H1 (cell line): ENCODE measurements around the gene LMBR1. TPM values are rescaled to one million over a fixed set of nuclear protein-coding genes. Genes with fewer than 3 reads are reported as not detected.

Experiments used
- CTCF ChIA-PET: fragments of 300-600 bp; sonication (Branson Sonifier 250); formaldehyde crosslinking; loops from one replicate; lab custom pipeline; 2021; ENCODE audit not compliant: partially characterized antibody; lab: Charles Lee
- POLR2A ChIA-PET: fragments of 300-600 bp; sonication (Branson Sonifier 250); formaldehyde crosslinking; loops from one replicate; lab custom pipeline; 2021; ENCODE audit warnings: inconsistent platforms; ENCODE audit not compliant: partially characterized antibody; lab: Charles Lee
- DNase-seq, 2 experiments: peaks; one replicate each; pipeline versions ENCODE4 v3.0.0 to v3.0.0-alpha.2; 2010 to 2022; ENCODE audit warnings: low spot score in 2 of 2, low read depth in 1 of 2, mixed read lengths in 1 of 2
- FAIRE-seq: peaks from 2 replicates; lab custom pipeline; 2011; peaks lifted over from hg19 to GRCh38; lab: Jason Lieb, UNC
- H2AFZ ChIP-seq: 2 replicates; pipeline ENCODE4 v1.8.1; 2012; ENCODE audit warnings: low read length, inconsistent platforms
- H2AK5ac ChIP-seq: 2 replicates; pipeline ENCODE4 v1.6.1; 2013; ENCODE audit warnings: low read depth, low read length
- H2BK120ac ChIP-seq: replicated peaks from 2 replicates; pipeline ENCODE3; 2013; ENCODE audit warnings: low read depth, low read length, inconsistent platforms
- H2BK12ac ChIP-seq: 2 replicates; pipeline ENCODE4 v1.6.1; 2013; ENCODE audit warnings: low read depth, low read length
- H2BK15ac ChIP-seq: 2 replicates; pipeline ENCODE4 v1.6.1; 2013; ENCODE audit warnings: low read length
- H2BK20ac ChIP-seq: 2 replicates; pipeline ENCODE4 v1.6.1; 2013; ENCODE audit warnings: low read length
- H2BK5ac ChIP-seq: 2 replicates; pipeline ENCODE4 v1.6.1; 2013; ENCODE audit warnings: low read depth, low read length
- H3K14ac ChIP-seq: 2 replicates; pipeline ENCODE4 v1.6.1; 2013; ENCODE audit warnings: inconsistent platforms; ENCODE audit not compliant: insufficient read length
- H3K18ac ChIP-seq: 2 replicates; pipeline ENCODE4 v1.6.1; 2013; ENCODE audit warnings: low read length; ENCODE audit errors: extremely low read depth
- H3K23ac ChIP-seq: 2 replicates; pipeline ENCODE4 v1.6.1; 2013; ENCODE audit warnings: inconsistent platforms; ENCODE audit not compliant: insufficient read length
- H3K23me2 ChIP-seq: 2 replicates; pipeline ENCODE4 v1.6.1; 2013; ENCODE audit warnings: low read depth, low read length
- H3K27ac ChIP-seq: 2 replicates; pipeline ENCODE4 v1.6.1; 2011; ENCODE audit warnings: low read depth, low read length, inconsistent platforms
- H3K27me3 ChIP-seq, 4 experiments: replicated peaks in 1 of 4; 1 replicate in 1 of 4; 2 replicates in 3 of 4; pipeline versions ENCODE4 v1.6.1 to v1.8.1; 2011 to 2013; ENCODE audit warnings: low read length in 3 of 4, mild to moderate bottlenecking in 3 of 4, inconsistent platforms in 2 of 4, mixed read lengths in 2 of 4, moderate library complexity in 1 of 4; ENCODE audit not compliant: control insufficient read depth in 3 of 4, insufficient read depth in 3 of 4; ENCODE audit errors: extremely low read depth in 1 of 4
- H3K36me3 ChIP-seq, 4 experiments: 2 replicates each; pipeline versions ENCODE4 v1.6.1 to v1.8.1; 2011 to 2013; ENCODE audit warnings: mild to moderate bottlenecking in 4 of 4, low read length in 3 of 4, moderate library complexity in 2 of 4, control low read depth in 1 of 4, inconsistent platforms in 1 of 4; ENCODE audit not compliant: insufficient read depth in 4 of 4, control insufficient read depth in 2 of 4
- H3K4ac ChIP-seq: replicated peaks from 2 replicates; pipeline ENCODE3; 2013; ENCODE audit warnings: low read length, low read depth, mixed read lengths, inconsistent platforms; ENCODE audit not compliant: insufficient read length
- H3K4me1 ChIP-seq, 4 experiments: replicated peaks in 1 of 4; 1 replicate in 1 of 4; 2 replicates in 3 of 4; pipeline versions ENCODE4 v1.6.1 to v1.8.1; 2011 to 2013; ENCODE audit warnings: low read length in 3 of 4, inconsistent platforms in 2 of 4, mixed read lengths in 1 of 4; ENCODE audit not compliant: insufficient read depth in 4 of 4, control insufficient read depth in 3 of 4
- H3K4me2 ChIP-seq, 2 experiments: 2 replicates each; pipeline versions ENCODE4 v1.6.1 to v1.8.1; 2011 to 2013; ENCODE audit warnings: low read depth in 2 of 2, low read length in 2 of 2, control low read depth in 1 of 2, inconsistent platforms in 1 of 2, mild to moderate bottlenecking in 1 of 2; ENCODE audit not compliant: insufficient read depth in 1 of 2
- H3K4me3 ChIP-seq, 4 experiments: fragments of 200-600, 300-600 bp in 1 of 4; sonication (generic), shearing (Covaris generic), sonication (Bioruptor Twin) in 1 of 4; 2 replicates each; pipeline versions ENCODE4 v1.5.1 to v1.8.1; 2011 to 2016; ENCODE audit warnings: low read length in 4 of 4, low read depth in 3 of 4, control low read depth in 2 of 4, inconsistent platforms in 2 of 4, mild to moderate bottlenecking in 2 of 4, mixed read lengths in 1 of 4, moderate library complexity in 1 of 4; ENCODE audit not compliant: insufficient read depth in 2 of 4; ENCODE audit errors: extremely low read depth in 1 of 4
- H3K56ac ChIP-seq: replicated peaks from 2 replicates; pipeline ENCODE3; 2013; ENCODE audit warnings: low read depth, mild to moderate bottlenecking, mixed read lengths, low read length, inconsistent platforms; ENCODE audit not compliant: insufficient read length
- H3K79me1 ChIP-seq: 2 replicates; pipeline ENCODE4 v1.6.1; 2013; ENCODE audit warnings: low read depth, low read length, control low read depth
- H3K79me2 ChIP-seq, 2 experiments: 2 replicates each; pipeline versions ENCODE4 v1.6.1 to v1.8.1; 2012 to 2013; ENCODE audit warnings: low read length in 2 of 2, mild to moderate bottlenecking in 2 of 2, inconsistent platforms in 1 of 2; ENCODE audit not compliant: insufficient read depth in 2 of 2, control insufficient read depth in 1 of 2
- H3K9ac ChIP-seq, 4 experiments: replicated peaks in 1 of 4; 1 replicate in 1 of 4; 2 replicates in 3 of 4; pipeline versions ENCODE4 v1.6.1 to v1.8.1; 2011 to 2013; ENCODE audit warnings: low read depth in 3 of 4, low read length in 3 of 4, control low read depth in 2 of 4, mild to moderate bottlenecking in 2 of 4, moderate library complexity in 2 of 4, inconsistent platforms in 1 of 4; ENCODE audit errors: extremely low read depth in 1 of 4
- H3K9me3 ChIP-seq, 2 experiments: 2 replicates each; pipeline versions ENCODE4 v1.6.1 to v1.8.1; 2012 to 2013; ENCODE audit warnings: mild to moderate bottlenecking in 2 of 2, moderate library complexity in 2 of 2, control low read depth in 1 of 2, inconsistent platforms in 1 of 2, low read depth in 1 of 2, low read length in 1 of 2, mixed read lengths in 1 of 2; ENCODE audit not compliant: insufficient read depth in 2 of 2
- H4K20me1 ChIP-seq, 2 experiments: replicated peaks in 1 of 2; 2 replicates each; pipeline versions ENCODE3 to v1.8.1; 2011 to 2013; ENCODE audit warnings: inconsistent platforms in 2 of 2, low read length in 2 of 2, mild to moderate bottlenecking in 1 of 2; ENCODE audit not compliant: insufficient read depth in 2 of 2, control insufficient read depth in 1 of 2
- H4K5ac ChIP-seq: 2 replicates; pipeline ENCODE4 v1.6.1; 2013; ENCODE audit warnings: low read length, low read depth, mixed read lengths, inconsistent platforms; ENCODE audit not compliant: insufficient read length
- H4K8ac ChIP-seq: 2 replicates; pipeline ENCODE4 v1.8.0; 2013; ENCODE audit warnings: mild to moderate bottlenecking, moderate library complexity, low read length, inconsistent platforms; ENCODE audit not compliant: insufficient read depth; ENCODE audit errors: extremely low read depth
- H4K91ac ChIP-seq: replicated peaks from 2 replicates; pipeline ENCODE3; 2013; ENCODE audit warnings: low read length, mixed read lengths, inconsistent platforms; ENCODE audit not compliant: insufficient read length
- BACH1 ChIP-seq: IDR thresholded peaks from 2 replicates; pipeline ENCODE4 v1.6.1; 2012; ENCODE audit warnings: low read length, improper control_type of control experiment
- RNF2 ChIP-seq: fragments of 200-900, 300-1000 bp; sonication (generic); IDR thresholded peaks from 2 replicates; pipeline ENCODE4 v1.7.1; 2016; ENCODE audit warnings: borderline replicate concordance, low read depth, mild to moderate bottlenecking, antibody characterized with exemption, low read length; ENCODE audit not compliant: poor library complexity, severe bottlenecking; ENCODE audit errors: missing control alignments
- SIN3A ChIP-seq, 2 experiments: IDR thresholded peaks in 1 of 2; conservative IDR thresholded peaks in 1 of 2; 2 replicates each; pipeline ENCODE4 v1.6.1; 2011 to 2012; ENCODE audit warnings: low read length in 2 of 2, improper control_type of control experiment in 1 of 2, low read depth in 1 of 2, mild to moderate bottlenecking in 1 of 2
- SIRT6 ChIP-seq: IDR thresholded peaks from one replicate; pipeline ENCODE4 v1.7.1; 2012; ENCODE audit warnings: low read length, inconsistent platforms
- WGBS, 2 experiments: shearing (Covaris generic) in 1 of 2; methylation state at CpG; one replicate each; pipeline versions ENCODE4 v1.1.6 to v1.1.7; 2013 to 2015; ENCODE audit warnings: low lambda C conversion rate in 2 of 2, mixed read lengths in 2 of 2, inconsistent platforms in 1 of 2, low coverage in 1 of 2, missing lambda C conversion rate in 1 of 2; ENCODE audit not compliant: insufficient replicate concordance in 2 of 2, insufficient coverage in 1 of 2, insufficient read length in 1 of 2; ENCODE audit errors: extremely low coverage in 1 of 2, missing lambda C conversion rate in 1 of 2; 5-methylcytosine and 5-hydroxymethylcytosine counted together
- polyA plus RNA-seq, 7 experiments: library from polyadenylated mRNA; depleted of rRNA in 3 of 7; stranded (reverse) in 5 of 7; unstranded in 2 of 7; fragments of >200 nt in 5 of 7; fragments of 200-250 nt in 2 of 7; gene quantifications; 1 replicate in 5 of 7; 2 replicates in 1 of 7; 4 replicates in 1 of 7; pipeline versions ENCODE4 v1.2.1 to v1.2.3, GENCODE V29; 2011 to 2013; ENCODE audit warnings: missing spikeins in 2 of 7, mixed read lengths in 2 of 7
- total RNA-seq: library from RNA; stranded (reverse); fragmentation: NEBNext Ultra II Directional; extraction: Animal tissue kit (Norgen Biotek cat#: 25700); gene quantifications from 2 replicates; pipeline ENCODE4 v1.2.1, GENCODE V29; 2021

LMBR1 gene
- total and polyA plus RNA-seq, 2 of the 8 experiments (the other 6 are each of a cell fraction or from before 2014, with no cell fraction given), result 15.1 to 70.4 TPM

DNA sequence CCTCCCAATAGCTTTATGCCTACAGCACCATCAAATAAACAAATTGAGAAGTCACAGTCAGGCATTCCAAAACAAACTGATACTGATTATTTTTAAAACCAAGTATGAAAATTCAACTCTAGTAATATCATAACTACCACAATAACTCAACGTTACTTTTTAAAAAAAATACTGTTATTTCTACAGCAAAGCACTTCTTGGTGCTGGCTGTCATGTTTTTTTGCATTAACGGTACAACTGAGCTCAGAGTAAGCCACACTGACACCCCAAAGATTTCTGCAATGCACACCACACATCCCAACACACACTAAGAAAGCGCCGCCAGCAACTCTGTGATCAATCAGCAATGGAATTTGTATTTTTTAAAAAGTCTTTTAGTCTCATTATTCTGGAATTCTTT lies 138.8 kb downstream of the LMBR1 start:
- Histone ChIP-seq H3K4me1 (peaks cover 3 to 10% (median 7%) of the 10 kb centered on the region in 4 experiments; a peak in 4 of 7 replicates), H3K9me3 (no peaks in the 10 kb centered on the region), H3K4ac (no peak overlapping the region), H2BK5ac (no peak overlapping the region), H3K4me3 (no peak overlapping the region), H2AFZ (no peak overlapping the region), H4K20me1 (no peaks in the 10 kb centered on the region), H3K23ac (no peak overlapping the region), H2BK20ac (no peak overlapping the region), H3K36me3 (peaks cover 0 to 2% (median 0%) of the 10 kb centered on the region in 4 experiments; a peak in 2 of 8 replicates), H3K9ac (no peak overlapping the region), H4K91ac (no peak overlapping the region), H2BK12ac (no peak overlapping the region), H3K56ac (no peak overlapping the region), H4K5ac (no peak overlapping the region), H3K27ac (no peak overlapping the region), H3K79me1 (peaks cover 7% of the 10 kb centered on the region), H3K27me3 (no peaks in the 10 kb centered on the region), H3K18ac (no peak overlapping the region), H3K14ac (no peak overlapping the region), H3K4me2 (no peak overlapping the region), H3K79me2 (no peaks in the 10 kb centered on the region), H2AK5ac (no peak overlapping the region), H2BK15ac (no peak overlapping the region), H4K8ac (no peak overlapping the region), H2BK120ac (no peak overlapping the region), H3K23me2 (no peaks in the 10 kb centered on the region)
- WGBS, 2 experiments, result 93% methylated on average over 4 of the region's 4 CpGs; no CpG with 5 or more reads in 1 of the 2 experiments
- POLR2A ChIA-PET, result no interaction called here
- DNase-seq, result no peak
- CTCF ChIA-PET, result interaction anchor here (0.8 to 2.8 kb wide), 12 partner anchors 12 to 105 kb away, joined by 3 to 12 read pairs (median 4); no protein-coding TSS in a partner anchor
- no peak for FAIRE-seq
- TF ChIP-seq SIN3A (conservative IDR thresholded peaks at IDR 0.05 in 1 of 2, IDR thresholded peaks at IDR 0.05 in 1 of 2; ENCODE audit: low read depth in 1 of 2, low read length in 2 of 2) (no peak), RNF2 (no peak), SIRT6 (no peak), BACH1 (no peak)
